ENCODE measurements around the gene ALK.

Gene ALK

DNA sequence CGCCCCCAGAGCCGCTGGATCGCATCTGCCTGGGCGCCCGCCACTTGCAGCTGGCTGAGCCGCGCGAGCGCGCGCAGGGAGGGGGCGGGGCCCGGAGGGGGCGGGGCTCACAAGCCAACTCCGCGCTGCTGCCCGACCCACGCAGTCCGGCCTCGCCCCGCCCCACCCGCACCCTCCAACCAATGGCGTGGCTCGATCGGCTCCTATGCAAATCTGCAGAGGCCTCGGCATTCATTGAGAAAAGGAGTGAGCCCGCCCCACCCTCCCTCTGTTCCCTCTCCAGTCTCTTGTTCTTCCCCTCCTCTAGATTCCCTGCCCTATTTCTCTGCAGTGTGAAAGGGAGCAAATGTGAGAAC, at the start of gene ALK:
Gene ALK, minus strand, starts transcription at position 27 of the 356 bp plus-strand sequence. CDS start 927 bp downstream, outside the sequence.
- no peaks in the 10 kb centered on the region for H3K36me3 ChIP-seq (ENCODE audit: insufficient read depth, low read length)

DNA sequence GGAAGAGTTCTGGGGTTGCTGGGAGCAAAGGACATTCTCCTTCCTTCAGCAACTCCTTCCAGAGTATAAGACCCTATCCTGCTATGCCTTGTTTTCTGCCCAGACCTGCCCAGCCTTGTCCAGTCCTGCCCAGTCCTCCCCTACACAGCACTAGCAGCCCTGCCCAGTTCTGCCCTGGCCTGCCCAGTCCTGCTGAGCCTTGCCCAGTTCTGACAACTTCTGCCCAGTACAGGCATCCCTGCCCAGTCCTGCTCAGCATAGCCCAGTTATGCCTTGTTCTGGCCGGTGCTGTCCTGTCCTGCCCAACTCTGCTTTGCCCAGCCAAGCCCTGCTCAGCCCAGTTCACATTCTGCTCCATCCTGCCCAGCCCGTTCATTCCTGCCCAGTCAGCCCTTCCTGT, 44.9 kb upstream of the ALK start:
- no peaks in the 10 kb centered on the region for H3K9me3 ChIP-seq (ENCODE audit: control insufficient read depth, insufficient read depth, low read length)
- H3K4me1 ChIP-seq (ENCODE audit: insufficient read depth, low read length), result 0 out of 2 replicates have a peak, but pooled peaks cover 5% of the 10 kb centered on the region
- no peak overlapping the region for H3K9ac ChIP-seq (ENCODE audit: low read depth, low read length)
- no peaks in the 10 kb centered on the region for H3K36me3 ChIP-seq (ENCODE audit: insufficient read depth, low read length)

More for the DNA sequence above, at the start of gene ALK:
- H3K9me3 ChIP-seq (ENCODE audit: control insufficient read depth, insufficient read depth, low read length), result no peaks in the 10 kb centered on the region
- H3K9ac ChIP-seq (ENCODE audit: low read depth, low read length), result peak within 1 kb of the TSS; percentile 49; the same call in 1 of the 2 replicates
- H3K4me1 ChIP-seq (ENCODE audit: insufficient read depth, low read length), result no peaks in the 10 kb centered on the region

DNA sequence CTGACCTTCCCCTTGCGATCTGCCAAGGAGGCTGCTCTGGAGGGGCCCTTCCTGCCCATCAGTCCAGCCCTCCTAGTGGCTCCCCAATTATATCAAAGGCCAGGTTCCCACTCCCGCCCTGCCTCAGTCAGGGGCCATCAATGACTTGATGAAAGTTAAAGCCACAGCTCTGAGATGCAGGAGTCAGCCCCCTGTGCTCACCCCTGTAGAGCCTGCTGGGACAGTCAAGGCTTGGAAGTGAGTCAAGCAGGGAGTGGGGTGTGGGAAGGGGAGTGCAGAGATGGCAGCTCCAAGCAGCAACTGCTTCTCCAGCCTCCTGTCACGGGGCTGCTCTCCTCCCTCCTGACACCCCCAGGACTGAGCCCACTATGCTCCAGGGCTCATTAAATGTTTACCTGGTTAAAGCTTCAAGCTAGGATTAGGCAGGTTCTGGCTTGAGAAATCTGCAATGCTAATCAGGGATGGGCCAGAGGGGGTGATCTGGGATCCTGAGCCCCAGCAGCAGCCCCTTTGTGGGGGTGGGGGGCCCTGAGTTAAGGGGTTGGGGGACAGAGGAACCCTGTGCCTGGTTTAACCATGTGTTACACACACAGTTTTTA, 42.7 kb upstream of the ALK start:
- Histone ChIP-seq H3K36me3 (ENCODE audit: insufficient read depth, low read length) (no peaks in the 10 kb centered on the region), H3K9ac (ENCODE audit: low read depth, low read length) (no peak overlapping the region), H3K4me1 (ENCODE audit: insufficient read depth, low read length) (0 out of 2 replicates have a peak, but pooled peaks cover 5% of the 10 kb centered on the region), H3K9me3 (ENCODE audit: control insufficient read depth, insufficient read depth, low read length) (no peaks in the 10 kb centered on the region)

DNA sequence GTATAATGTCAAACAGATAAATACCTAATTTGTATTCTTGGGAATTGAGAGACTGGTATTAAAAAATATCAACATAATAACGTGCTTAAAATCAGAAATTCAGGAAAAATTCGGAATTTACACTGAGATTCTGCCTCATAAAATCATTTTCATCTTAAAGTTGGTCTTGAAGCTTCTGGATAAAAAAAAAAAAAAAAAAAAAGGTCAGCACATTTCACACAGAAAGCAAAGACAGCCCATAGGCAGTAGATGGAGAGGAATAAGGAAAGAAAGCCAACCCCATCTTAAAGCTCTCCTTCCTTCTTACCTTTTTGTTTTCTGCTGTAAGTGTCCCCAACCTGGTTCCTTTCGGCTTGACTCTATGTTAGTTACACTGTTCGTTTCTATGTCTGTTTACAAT, 41.5 kb upstream of the ALK start:
- no peak overlapping the region for H3K9ac ChIP-seq (ENCODE audit: low read depth, low read length)
- H3K4me1 ChIP-seq (ENCODE audit: insufficient read depth, low read length), result 0 out of 2 replicates have a peak, but pooled peaks cover 5% of the 10 kb centered on the region
- no peaks in the 10 kb centered on the region for H3K36me3 ChIP-seq (ENCODE audit: insufficient read depth, low read length)
- H3K9me3 ChIP-seq (ENCODE audit: control insufficient read depth, insufficient read depth, low read length), result no peaks in the 10 kb centered on the region

DNA sequence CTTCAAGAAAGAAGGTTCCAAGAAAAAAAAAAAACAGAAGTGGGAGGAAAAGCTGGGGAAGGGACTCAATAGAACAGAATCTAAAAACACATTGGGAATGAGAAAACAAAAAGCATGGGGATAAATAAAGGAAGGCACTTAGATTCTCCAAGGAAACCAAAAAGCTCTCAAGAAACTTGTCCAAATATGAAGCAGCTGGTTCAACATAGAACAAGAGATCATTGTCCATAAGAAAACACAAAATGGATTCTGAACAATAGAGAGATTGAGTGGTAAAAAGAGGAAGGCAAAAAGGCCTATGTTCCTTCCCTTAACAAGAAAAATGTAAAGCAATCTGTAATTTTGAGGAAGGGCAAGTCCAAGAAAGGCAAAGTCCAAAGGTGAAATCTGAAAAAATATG, 32.9 kb upstream of the ALK start:
- Histone ChIP-seq H3K36me3 (ENCODE audit: insufficient read depth, low read length) (no peaks in the 10 kb centered on the region), H3K9me3 (ENCODE audit: control insufficient read depth, insufficient read depth, low read length) (no peaks in the 10 kb centered on the region), H3K9ac (ENCODE audit: low read depth, low read length) (no peak overlapping the region), H3K4me1 (ENCODE audit: insufficient read depth, low read length) (peaks cover 5% of the 10 kb centered on the region; the same call in 1 of the 2 replicates)

DNA sequence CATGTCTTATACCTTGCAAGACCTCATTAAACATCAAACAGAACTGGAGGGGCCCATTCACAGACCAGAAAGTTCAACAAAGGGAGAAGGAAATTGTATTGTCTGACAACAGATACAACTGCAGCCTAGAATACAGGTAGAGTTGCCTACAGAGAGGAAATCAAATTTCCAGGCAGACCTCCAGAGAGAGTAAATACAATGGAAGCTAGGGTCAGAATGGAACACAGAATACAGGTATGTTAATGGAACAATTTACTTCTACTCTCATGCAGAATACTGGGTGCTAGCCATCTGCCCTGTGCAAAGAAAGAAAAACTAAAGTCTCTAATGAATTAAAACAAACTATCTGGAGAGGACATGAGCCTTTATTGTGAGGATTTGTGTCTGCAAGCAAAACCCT, 31.6 kb upstream of the ALK start:
- Histone ChIP-seq H3K36me3 (ENCODE audit: insufficient read depth, low read length) (no peaks in the 10 kb centered on the region), H3K9ac (ENCODE audit: low read depth, low read length) (no peak overlapping the region; the same call in 1 of the 2 replicates), H3K4me1 (ENCODE audit: insufficient read depth, low read length) (peaks cover 5% of the 10 kb centered on the region; the same call in 1 of the 2 replicates), H3K9me3 (ENCODE audit: control insufficient read depth, insufficient read depth, low read length) (no peaks in the 10 kb centered on the region)

DNA sequence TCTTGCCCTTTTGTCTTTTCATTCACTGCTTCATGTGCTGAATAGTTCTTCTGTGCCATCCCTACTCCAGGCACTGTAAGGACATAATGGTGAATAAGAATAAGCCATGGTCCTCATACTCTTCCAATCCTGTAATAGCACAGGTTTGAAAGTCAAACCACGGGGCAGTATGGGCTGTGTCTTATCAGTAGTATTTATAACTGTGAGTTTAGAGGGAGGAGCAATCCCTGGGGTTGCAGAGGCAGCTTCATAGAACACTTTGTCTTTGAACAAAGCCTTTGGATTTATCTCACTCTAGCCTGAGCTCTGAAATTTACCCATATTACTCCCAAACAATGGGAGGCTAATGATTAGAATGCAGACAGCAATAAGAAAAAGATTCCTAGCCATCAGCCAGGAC, 30.2 kb upstream of the ALK start:
- Histone ChIP-seq H3K4me1 (ENCODE audit: insufficient read depth, low read length) (peaks cover 5% of the 10 kb centered on the region; the same call in 1 of the 2 replicates), H3K36me3 (ENCODE audit: insufficient read depth, low read length) (no peaks in the 10 kb centered on the region), H3K9ac (ENCODE audit: low read depth, low read length) (no peak overlapping the region), H3K9me3 (ENCODE audit: control insufficient read depth, insufficient read depth, low read length) (no peaks in the 10 kb centered on the region)

DNA sequence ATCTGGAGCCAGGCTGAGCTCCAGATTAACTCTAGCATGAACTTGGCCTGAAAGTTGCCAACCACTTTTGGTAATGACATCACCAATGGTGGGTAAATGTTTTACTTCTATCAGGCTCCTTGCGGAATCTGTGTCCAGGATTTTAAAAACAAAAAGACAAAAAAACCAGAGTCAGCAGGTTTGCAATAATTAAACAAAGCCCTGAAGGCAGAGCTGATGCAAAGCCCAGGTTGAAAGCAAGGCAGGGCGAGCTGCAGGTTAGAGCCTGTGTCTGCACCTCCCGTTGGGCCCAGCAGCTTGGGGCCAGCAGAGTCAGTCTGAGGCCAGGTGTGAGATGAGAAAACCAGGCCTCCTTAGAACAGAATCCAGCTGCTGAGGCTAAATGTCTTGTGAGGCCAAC, 29.1 kb upstream of the ALK start:
- Histone ChIP-seq H3K4me1 (ENCODE audit: insufficient read depth, low read length) (peaks cover 5% of the 10 kb centered on the region; the same call in 1 of the 2 replicates), H3K9ac (ENCODE audit: low read depth, low read length) (no peak overlapping the region), H3K36me3 (ENCODE audit: insufficient read depth, low read length) (no peaks in the 10 kb centered on the region), H3K9me3 (ENCODE audit: control insufficient read depth, insufficient read depth, low read length) (no peaks in the 10 kb centered on the region)

DNA sequence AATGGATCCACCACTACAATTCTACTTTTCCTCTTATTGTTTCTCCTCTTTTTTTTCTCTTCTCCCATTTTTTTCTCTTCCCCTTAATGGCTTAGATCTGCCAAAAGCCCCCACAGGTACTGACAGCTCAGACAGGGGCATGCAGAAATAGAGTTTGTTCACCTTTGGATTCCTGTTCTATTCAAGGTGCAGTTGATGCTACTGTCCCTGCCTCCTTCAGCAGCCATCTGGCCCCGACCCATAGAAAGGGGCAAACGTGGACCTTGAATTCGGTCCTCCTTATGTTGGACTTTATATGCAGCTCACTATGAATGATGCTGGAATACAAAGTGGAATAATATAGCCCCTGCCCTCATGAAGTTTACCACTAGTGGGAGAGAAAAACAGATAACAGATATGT, 27.7 kb upstream of the ALK start:
- no peaks in the 10 kb centered on the region for H3K9me3 ChIP-seq (ENCODE audit: control insufficient read depth, insufficient read depth, low read length)
- H3K9ac ChIP-seq (ENCODE audit: low read depth, low read length), result no peak overlapping the region
- peaks cover 5% of the 10 kb centered on the region; the same call in 1 of the 2 replicates for H3K4me1 ChIP-seq (ENCODE audit: insufficient read depth, low read length)
- no peaks in the 10 kb centered on the region for H3K36me3 ChIP-seq (ENCODE audit: insufficient read depth, low read length)

DNA sequence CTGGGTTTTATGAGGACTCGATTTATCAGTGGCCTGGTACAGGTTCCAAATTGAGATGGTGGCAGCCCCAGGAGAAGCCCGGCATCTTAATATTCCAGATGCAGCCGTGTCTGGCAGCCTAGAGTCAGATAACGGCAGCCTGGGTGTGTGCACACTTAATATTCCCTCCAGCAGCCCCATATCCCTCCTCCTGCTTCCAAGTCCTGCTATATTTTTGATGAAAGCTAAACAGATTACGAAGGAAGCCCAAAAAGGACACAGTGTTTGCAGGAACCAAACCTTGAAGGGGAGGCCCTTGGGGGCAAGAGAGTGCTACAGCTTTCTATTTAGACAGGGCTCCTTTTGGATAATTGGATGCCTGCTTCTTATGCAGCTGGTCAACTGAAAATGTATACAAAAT, 25.1 kb upstream of the ALK start:
- H3K4me1 ChIP-seq (ENCODE audit: insufficient read depth, low read length), result no peaks in the 10 kb centered on the region
- no peaks in the 10 kb centered on the region for H3K9me3 ChIP-seq (ENCODE audit: control insufficient read depth, insufficient read depth, low read length)
- no peak overlapping the region for H3K9ac ChIP-seq (ENCODE audit: low read depth, low read length)
- no peaks in the 10 kb centered on the region for H3K36me3 ChIP-seq (ENCODE audit: insufficient read depth, low read length)

DNA sequence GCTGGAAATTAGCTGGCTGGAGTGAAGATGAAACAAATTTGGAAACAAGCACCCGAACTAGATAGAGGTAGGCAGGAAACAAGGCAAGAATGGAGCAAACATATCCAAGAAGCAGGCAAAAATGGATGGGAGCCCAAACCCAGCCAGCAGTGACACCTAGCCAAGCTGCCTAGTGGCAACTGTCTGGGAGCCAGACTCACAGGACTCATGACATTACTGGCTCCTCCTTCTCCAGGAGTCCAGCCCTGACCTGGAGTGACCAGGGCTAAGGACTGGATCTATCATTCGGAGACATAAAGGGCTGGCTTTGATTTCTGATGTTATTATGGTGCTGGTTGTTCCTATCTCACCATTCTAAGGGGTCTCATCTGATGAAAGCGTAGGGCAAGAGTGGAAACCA, 21.3 kb upstream of the ALK start:
- no peaks in the 10 kb centered on the region for H3K9me3 ChIP-seq (ENCODE audit: control insufficient read depth, insufficient read depth, low read length)
- no peaks in the 10 kb centered on the region for H3K4me1 ChIP-seq (ENCODE audit: insufficient read depth, low read length)
- H3K36me3 ChIP-seq (ENCODE audit: insufficient read depth, low read length), result no peaks in the 10 kb centered on the region
- H3K9ac ChIP-seq (ENCODE audit: low read depth, low read length), result no peak overlapping the region

DNA sequence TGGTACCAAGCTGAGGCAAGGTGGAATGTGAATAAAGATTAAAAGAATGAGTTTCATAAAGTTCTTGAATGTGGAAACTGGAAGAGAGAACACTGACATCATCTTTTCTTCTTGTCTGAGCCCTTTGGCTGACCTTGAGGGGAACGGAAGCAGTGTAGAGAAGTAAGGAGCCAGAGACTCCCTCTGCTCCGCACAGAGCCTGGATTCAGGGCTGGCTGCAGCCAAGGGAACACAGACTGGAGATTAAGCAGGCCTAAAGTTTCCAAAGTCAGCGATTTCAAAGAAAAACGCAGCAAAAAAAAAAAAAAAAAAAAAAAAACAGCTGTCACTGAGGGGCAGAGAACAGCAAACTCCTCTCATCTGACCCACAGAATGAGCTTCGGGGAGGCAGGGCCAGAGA, 19.3 kb upstream of the ALK start:
- H3K9me3 ChIP-seq (ENCODE audit: control insufficient read depth, insufficient read depth, low read length), result no peaks in the 10 kb centered on the region
- no peak overlapping the region for H3K9ac ChIP-seq (ENCODE audit: low read depth, low read length)
- no peaks in the 10 kb centered on the region for H3K4me1 ChIP-seq (ENCODE audit: insufficient read depth, low read length)
- no peaks in the 10 kb centered on the region for H3K36me3 ChIP-seq (ENCODE audit: insufficient read depth, low read length)

DNA sequence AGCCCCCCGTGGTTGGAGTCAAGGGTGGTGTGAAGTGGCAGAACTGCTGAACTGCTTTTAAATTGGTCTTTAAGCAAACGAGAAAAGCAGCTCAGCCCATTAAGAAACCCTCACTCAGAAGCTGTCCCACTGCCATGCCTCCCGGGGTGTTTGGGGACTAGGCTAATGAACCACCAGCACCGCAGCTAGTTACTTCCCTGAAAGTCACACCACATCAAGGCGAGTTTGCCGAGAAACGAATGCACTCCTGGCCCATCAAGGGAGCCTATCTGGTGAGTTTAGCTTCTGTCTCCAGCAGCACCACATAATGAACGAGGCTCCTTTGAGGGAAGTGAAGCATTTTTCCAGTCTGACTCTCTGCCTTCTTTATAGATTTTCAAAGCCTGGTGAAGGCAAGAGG, 14.6 kb upstream of the ALK start:
- Histone ChIP-seq H3K4me1 (ENCODE audit: insufficient read depth, low read length) (no peaks in the 10 kb centered on the region), H3K9me3 (ENCODE audit: control insufficient read depth, insufficient read depth, low read length) (no peaks in the 10 kb centered on the region), H3K9ac (ENCODE audit: low read depth, low read length) (no peak overlapping the region), H3K36me3 (ENCODE audit: insufficient read depth, low read length) (no peaks in the 10 kb centered on the region)

DNA sequence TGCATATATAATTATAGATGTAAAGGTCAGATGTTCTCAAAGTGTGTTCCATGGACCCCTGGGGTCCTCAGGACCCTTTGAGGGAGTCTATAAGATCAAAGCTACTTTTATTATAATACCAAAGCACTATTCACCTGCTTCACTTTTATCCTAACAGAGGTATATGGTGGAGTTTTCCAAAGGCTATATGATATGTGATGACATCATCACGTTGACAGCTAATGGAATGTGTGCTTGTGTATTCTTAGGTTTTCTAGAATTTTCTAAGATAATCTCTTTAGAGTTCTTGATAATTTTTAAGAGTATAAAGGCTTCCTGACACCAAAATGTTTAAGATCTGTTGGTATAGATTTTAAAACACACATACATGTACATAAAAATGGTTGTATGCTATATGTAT, 10.4 kb upstream of the ALK start:
- no peaks in the 10 kb centered on the region for H3K4me1 ChIP-seq (ENCODE audit: insufficient read depth, low read length)
- H3K36me3 ChIP-seq (ENCODE audit: insufficient read depth, low read length), result no peaks in the 10 kb centered on the region
- no peaks in the 10 kb centered on the region for H3K9me3 ChIP-seq (ENCODE audit: control insufficient read depth, insufficient read depth, low read length)
- H3K9ac ChIP-seq (ENCODE audit: low read depth, low read length), result no peak overlapping the region

DNA sequence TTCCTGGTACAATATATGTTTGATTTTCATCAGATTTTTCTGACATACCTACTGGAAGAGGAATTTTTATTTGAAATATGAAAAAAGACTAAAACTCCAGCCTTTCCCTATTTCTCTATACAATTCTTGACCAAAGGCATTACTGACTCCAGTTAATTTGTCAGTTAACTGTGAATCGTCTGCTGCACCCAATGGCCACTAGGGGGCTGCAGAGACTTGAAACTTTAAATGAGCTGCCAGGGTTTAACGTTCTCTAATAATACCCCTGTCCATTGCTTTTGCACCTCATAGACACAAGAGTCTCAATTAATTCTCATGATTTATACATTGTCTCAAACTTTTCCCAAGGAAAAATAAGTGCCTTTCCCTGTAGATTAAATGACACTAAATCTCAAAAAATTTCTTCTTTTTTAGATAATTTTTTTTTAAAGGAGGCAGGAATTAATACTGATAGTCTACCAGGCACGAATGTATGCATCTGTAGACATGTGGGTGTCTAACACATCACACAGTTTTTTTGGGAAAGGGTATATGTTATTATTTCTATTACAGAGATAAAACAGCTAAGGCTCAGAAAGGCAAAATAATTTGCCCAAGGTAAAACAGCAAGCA, 1.8 kb upstream of the ALK start:
- Histone ChIP-seq H3K9ac (ENCODE audit: low read depth, low read length) (no peak overlapping the region), H3K9me3 (ENCODE audit: control insufficient read depth, insufficient read depth, low read length) (no peaks in the 10 kb centered on the region), H3K36me3 (ENCODE audit: insufficient read depth, low read length) (no peaks in the 10 kb centered on the region)

More for the DNA sequence above, 1.8 kb upstream of the ALK start:
- H3K4me1 ChIP-seq (ENCODE audit: insufficient read depth, low read length), result no peaks in the 10 kb centered on the region
